OCI-LY7 (cell line): Measurements from ENCODE around the gene USH1G.

Source experiments
- CTCF ChIP-seq: fragments of 200-600 bp; sonication (generic); conservative IDR thresholded peaks from 2 replicates; pipeline ENCODE4 v1.5.1; 2014; ENCODE audit warnings: mild to moderate bottlenecking, antibody characterized with exemption, low read length, moderate library complexity, mixed read lengths
- EZH2phosphoT487 ChIP-seq: fragments of 200-600 bp; sonication (generic); IDR thresholded peaks from 2 replicates; pipeline ENCODE4 v1.6.1; 2018; ENCODE audit warnings: low read depth, borderline replicate concordance, mild to moderate bottlenecking, mixed run types, antibody characterized with exemption, low read length, moderate library complexity, mixed read lengths

GRCh38 chr17:74898376-74898946, 24.6 kb downstream of the USH1G start:
- TF ChIP-seq CTCF (no peak), EZH2phosphoT487 (no peak)
